Duodenal mucosa (tissue), 2 donors: ENCODE results near the gene AKR7A3.
A peak's percentile ranks its signal among the peaks of the same experiment; 100 is the strongest.
"Not testable (repeated sequence)": the region's sequence is repeated elsewhere in the genome, so short reads cannot be mapped to it uniquely, and the experiment has no call there.

Experiments
- H3K27ac ChIP-seq: one replicate; pipeline ENCODE4 v1.7.0; 2013; ENCODE audit warnings: low read depth, low read length
- H3K27me3 ChIP-seq, 2 donors: one replicate each; pipeline ENCODE4 v1.7.0; 2013; ENCODE audit warnings: low read length in 2 of 2, control low read depth in 1 of 2; ENCODE audit not compliant: insufficient read depth in 2 of 2, control insufficient read depth in 1 of 2
- H3K36me3 ChIP-seq, 2 donors: one replicate each; pipeline ENCODE4 v1.7.0; 2013; ENCODE audit warnings: low read length in 2 of 2, control low read depth in 1 of 2; ENCODE audit not compliant: insufficient read depth in 2 of 2, control insufficient read depth in 1 of 2
- H3K4me1 ChIP-seq, 2 donors: one replicate each; pipeline ENCODE4 v1.7.0; 2013; ENCODE audit warnings: low read length in 2 of 2, control low read depth in 1 of 2; ENCODE audit not compliant: insufficient read depth in 2 of 2, control insufficient read depth in 1 of 2
- H3K4me3 ChIP-seq, 2 donors: one replicate each; pipeline ENCODE4 v1.7.0; 2013; ENCODE audit warnings: low read length in 2 of 2, low read depth in 1 of 2
- H3K9ac ChIP-seq, 2 donors: one replicate each; pipeline ENCODE4 v1.7.0; 2013; ENCODE audit warnings: low read length in 2 of 2, low read depth in 1 of 2
- H3K9me3 ChIP-seq, 2 donors: one replicate each; pipeline ENCODE4 v1.7.0; 2013; ENCODE audit warnings: low read length in 2 of 2, control low read depth in 1 of 2; ENCODE audit not compliant: control insufficient read depth in 1 of 2

AKR7A3 gene

DNA sequence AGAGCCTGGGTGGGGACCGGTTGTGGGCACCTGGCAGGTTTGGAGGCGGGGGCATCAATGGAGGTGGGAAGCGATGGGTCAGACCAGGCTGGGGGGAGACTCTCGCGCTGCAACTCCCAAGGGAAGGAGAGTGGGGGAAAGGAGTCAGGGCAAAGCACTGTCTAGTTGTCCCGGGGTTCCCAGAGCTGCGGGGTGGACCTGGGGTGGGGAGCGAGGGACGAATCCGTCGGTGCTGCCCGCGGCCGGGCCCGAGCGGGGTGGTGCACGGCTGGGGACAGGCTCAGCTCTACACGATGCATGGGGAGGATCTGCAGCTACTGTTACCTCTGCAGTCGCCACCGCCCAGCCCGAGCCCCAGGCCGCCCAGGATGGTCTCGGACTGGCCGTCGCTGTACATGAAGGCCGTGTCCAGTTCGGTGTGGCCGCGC lies 22.9 kb upstream of the AKR7A3 start:
- peaks cover 0 to 19% of the 10 kb centered on the region in 2 donors for H3K36me3 ChIP-seq
- H3K4me3 ChIP-seq: peak overlapping the region; percentile 83 to 89
- peaks cover 37 to 61% of the 10 kb centered on the region in 2 donors for H3K4me1 ChIP-seq
- peak overlapping the region; percentile 65 to 79 for H3K9ac ChIP-seq
- peak overlapping the region; percentile 17 for H3K27ac ChIP-seq
- H3K9me3 ChIP-seq: no peaks in the 10 kb centered on the region
- H3K27me3 ChIP-seq: no peaks in the 10 kb centered on the region

DNA sequence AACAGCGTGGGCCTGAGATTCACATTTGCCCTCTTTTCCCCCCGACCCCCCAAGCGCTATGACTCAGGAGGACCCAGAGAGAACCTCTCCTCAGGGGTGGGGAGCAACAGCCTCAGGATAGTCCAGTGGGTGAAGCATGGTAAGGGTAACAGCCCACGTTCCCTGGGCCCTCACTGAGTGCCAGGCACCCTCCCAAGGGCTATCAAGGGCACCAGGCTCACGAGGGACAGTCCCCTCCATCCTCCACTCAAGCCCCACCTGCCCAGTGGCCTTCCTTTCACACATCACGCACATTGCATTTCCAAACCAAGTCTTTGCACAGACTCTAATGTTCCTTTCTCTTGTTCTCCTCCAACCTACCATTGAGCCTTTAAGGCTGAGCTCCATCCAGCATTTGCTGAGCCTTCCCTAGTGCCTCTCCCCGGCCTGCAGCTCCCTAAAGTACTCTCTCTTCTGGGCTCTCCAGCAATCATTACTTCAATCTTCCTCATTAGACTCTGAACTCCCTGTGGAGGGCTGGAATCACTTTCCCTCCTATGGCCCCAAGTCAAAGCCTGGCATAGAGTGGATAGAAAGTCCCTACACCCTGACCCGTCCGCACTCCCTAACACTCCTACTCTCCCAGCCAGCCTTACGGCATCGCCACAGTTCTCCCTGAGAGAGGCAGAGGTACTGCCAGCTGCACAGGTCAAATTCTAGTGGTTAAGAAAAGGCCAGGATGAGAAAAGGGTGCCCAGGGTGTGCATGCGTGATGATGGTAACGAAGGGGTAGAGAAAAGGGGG lies 22.3 kb upstream of the AKR7A3 start:
- Histone ChIP-seq H3K27ac (no peak overlapping the region), H3K36me3 (peaks cover 3 to 25% of the 10 kb centered on the region in 2 donors), H3K9me3 (no peaks in the 10 kb centered on the region), H3K9ac (peak overlapping the region; percentile 65 to 79), H3K4me3 (peak overlapping the region; percentile 83 to 89), H3K4me1 (peaks cover 37 to 57% of the 10 kb centered on the region in 2 donors), H3K27me3 (no peaks in the 10 kb centered on the region)

DNA sequence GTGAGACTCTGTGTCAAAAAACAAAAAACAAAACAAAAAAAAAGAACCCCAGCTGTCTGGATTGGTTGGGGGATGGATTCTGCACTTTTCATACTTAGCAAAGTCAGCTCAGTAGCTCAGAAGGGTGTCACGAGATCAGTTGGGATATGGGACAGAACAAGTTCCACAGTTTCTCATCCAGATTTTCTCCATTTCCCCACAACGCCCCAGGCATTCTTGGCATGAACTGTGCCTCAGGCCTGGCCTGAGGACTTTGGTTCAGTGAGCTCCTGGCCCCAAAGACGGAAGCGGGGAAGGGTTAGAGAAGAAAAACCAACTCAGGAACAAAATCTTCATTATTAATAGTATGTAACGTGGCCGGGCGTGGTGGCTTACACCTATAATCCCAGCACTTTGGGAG lies 21.5 kb upstream of the AKR7A3 start:
- Histone ChIP-seq H3K27me3 (no peaks in the 10 kb centered on the region), H3K9ac (no peak overlapping the region), H3K36me3 (peaks cover 11 to 33% of the 10 kb centered on the region in 2 donors), H3K27ac (no peak overlapping the region), H3K4me3 (no peak overlapping the region), H3K9me3 (no peaks in the 10 kb centered on the region), H3K4me1 (peaks cover 37 to 51% of the 10 kb centered on the region in 2 donors)

DNA sequence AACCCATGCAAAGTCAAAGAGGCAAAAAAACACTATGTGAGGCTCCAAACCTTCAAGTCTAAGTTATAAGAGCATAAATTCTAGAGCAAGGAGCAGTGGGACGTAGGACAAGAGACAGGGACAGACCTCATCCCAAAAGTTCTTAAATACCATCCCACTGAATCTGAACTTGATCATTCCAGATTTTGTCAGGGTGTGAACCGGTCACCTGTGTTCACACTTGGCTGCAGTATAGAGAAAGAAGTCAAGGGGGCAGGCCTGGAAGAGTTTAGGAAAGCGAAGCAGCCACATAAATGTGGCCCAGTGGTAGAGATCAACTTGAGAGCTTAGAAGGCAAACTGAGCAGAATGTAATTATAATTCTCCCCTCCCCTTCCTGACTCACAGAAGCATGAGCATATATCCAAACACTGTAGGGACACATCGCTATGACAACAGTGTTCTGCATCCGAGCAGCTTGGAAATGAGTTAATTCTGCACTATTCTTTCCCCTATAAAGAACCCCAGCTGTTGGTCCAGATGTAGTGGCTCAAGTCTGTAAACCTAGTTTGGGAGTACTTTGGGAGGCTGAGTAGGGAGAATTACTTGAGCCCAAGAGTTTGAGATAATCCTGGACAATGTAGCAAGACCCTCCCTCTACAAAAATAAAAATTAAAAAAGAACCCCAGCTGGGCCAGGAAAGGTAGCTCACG lies 20.7 kb upstream of the AKR7A3 start:
- Histone ChIP-seq H3K36me3 (peaks cover 17 to 41% of the 10 kb centered on the region in 2 donors), H3K27ac (no peak overlapping the region), H3K9ac (no peak overlapping the region), H3K27me3 (no peaks in the 10 kb centered on the region), H3K4me1 (peaks cover 37 to 51% of the 10 kb centered on the region in 2 donors), H3K4me3 (peak overlapping the region in 1 of 2 donors; percentile 1), H3K9me3 (no peaks in the 10 kb centered on the region)

DNA sequence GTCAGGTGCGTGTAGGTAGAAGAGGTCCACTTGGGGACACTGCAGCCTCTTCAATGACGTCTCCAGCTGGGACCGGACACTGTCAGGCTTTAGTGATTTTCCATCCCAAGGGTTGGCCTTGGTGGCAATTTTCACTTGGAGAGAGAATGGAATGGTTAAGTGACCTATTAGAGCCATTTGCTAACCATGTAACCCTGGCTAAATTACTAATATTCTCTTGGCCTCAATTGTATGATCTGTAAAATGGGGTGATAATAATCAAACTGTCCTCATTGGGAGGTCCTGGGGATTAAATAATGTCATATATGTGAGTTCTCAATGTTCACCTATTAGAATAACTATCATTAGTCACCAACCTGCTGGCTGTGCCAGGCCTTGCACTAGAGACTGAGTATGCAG lies 19.9 kb upstream of the AKR7A3 start:
- H3K27ac ChIP-seq: no peak overlapping the region
- no peak overlapping the region for H3K4me3 ChIP-seq
- H3K36me3 ChIP-seq: peaks cover 21 to 49% of the 10 kb centered on the region in 2 donors
- no peak overlapping the region for H3K9ac ChIP-seq
- H3K9me3 ChIP-seq: no peaks in the 10 kb centered on the region
- peaks cover 33 to 45% of the 10 kb centered on the region in 2 donors for H3K4me1 ChIP-seq
- H3K27me3 ChIP-seq: no peaks in the 10 kb centered on the region

DNA sequence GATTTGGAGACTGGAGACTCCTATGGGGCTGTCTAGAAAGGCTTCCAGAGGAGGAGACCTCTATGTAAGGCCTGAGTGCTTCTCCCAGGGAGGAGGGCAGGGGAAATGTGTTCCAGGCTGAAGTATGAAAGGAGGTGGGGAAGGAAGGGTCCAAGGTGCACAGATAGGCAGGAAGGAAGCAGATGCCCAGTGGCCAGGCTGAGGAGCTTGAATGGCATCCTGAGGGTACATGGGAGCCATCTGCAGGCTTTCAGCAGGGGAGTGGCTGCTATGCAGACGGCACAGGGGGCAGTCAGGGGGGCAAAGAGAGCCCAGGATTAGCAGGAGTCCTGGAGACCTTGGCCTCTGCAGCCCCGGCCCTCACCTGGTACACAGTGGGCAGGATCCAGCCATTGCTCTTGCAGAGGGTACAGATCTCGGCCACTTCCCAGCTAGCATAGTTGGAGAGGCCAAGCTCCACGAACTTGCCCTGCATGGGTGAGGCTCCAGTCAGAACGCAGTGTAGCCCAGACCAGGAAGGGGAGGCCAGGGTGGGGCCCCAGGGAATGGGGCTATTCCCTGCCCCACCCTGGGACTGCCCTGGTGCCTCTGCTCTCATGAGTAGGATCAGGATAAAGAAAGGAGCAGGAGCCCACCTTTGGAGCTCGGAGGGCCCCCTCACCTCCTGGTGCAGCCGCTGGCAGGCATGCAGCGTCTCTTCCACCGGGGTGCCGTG lies 19.4 kb upstream of the AKR7A3 start:
- Histone ChIP-seq H3K27ac (no peak overlapping the region), H3K36me3 (peaks cover 25 to 54% of the 10 kb centered on the region in 2 donors), H3K27me3 (no peaks in the 10 kb centered on the region), H3K4me1 (peaks cover 27 to 39% of the 10 kb centered on the region in 2 donors), H3K4me3 (peak overlapping the region in 1 of 2 donors; percentile 13), H3K9me3 (no peaks in the 10 kb centered on the region), H3K9ac (peak overlapping the region in 1 of 2 donors; percentile 48)

DNA sequence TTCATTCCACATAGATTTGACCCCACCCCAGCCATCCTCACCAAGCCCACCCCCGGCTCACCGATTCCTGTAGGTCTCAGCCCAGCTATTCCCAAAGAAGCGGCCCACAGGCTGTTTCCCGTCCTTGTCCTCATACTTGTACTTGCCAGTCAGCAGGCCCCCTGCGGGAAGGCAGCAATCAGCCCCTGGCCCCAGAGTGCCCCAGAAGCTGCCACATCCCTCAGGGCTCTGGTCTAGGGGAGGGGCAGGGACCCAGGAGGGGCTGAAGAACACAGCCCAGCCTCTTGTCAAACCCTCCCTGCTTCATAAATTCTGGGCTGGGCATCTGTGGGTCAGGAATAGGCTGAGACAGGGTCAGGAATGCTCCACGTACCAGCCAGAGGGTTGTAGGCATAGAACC lies 18.4 kb upstream of the AKR7A3 start:
- Histone ChIP-seq H3K36me3 (peaks cover 25 to 60% of the 10 kb centered on the region in 2 donors), H3K4me3 (no peak overlapping the region), H3K9ac (no peak overlapping the region), H3K27me3 (no peaks in the 10 kb centered on the region), H3K27ac (no peak overlapping the region), H3K9me3 (no peaks in the 10 kb centered on the region), H3K4me1 (peaks cover 24 to 35% of the 10 kb centered on the region in 2 donors)

DNA sequence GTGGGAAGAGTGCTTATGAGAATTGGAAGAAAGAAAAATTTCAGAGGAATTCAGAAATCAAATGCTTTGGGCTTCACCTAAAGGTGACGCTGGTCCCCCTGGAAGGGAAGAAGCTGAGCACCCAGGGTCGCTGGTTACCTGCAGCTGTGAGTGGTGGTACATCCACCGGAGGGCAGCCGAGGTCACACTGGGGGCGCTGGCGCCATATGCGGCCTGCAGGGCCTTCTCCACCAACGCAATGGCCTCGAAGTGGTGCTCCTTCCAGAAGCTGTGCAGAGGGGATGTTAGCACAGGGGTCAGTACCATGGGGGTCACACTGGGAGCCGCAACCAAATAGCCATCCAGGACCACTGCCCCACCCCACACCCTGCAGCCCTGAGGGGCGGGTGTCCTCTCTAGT lies 17.3 kb upstream of the AKR7A3 start:
- Histone ChIP-seq H3K9me3 (no peaks in the 10 kb centered on the region), H3K9ac (no peak overlapping the region), H3K4me3 (no peak overlapping the region), H3K4me1 (peaks cover 20 to 29% of the 10 kb centered on the region in 2 donors), H3K36me3 (peaks cover 25 to 63% of the 10 kb centered on the region in 2 donors), H3K27me3 (no peaks in the 10 kb centered on the region), H3K27ac (no peak overlapping the region)

DNA sequence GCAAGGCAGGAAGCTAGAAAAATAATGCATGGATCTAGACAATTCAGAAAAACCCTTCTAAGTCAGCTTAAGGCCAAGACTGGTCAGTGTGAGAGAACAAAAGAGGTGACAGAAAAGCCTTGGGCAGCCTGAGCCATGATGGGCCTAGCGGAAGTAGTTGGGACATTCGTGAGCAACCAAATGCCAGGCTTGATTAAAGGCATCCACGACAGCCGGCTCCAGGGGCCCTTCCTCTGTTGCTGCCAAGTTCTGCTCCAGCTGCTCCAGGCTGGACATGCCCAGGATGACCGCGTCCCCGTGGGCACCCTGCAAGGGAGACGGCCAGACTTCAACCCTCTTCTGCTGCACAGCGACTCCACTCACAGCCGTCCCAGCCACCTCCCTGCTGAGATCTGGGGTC lies 15.5 kb upstream of the AKR7A3 start:
- not testable (repeated sequence) for H3K4me3 ChIP-seq
- peaks cover 29 to 68% of the 10 kb centered on the region in 2 donors for H3K36me3 ChIP-seq

DNA sequence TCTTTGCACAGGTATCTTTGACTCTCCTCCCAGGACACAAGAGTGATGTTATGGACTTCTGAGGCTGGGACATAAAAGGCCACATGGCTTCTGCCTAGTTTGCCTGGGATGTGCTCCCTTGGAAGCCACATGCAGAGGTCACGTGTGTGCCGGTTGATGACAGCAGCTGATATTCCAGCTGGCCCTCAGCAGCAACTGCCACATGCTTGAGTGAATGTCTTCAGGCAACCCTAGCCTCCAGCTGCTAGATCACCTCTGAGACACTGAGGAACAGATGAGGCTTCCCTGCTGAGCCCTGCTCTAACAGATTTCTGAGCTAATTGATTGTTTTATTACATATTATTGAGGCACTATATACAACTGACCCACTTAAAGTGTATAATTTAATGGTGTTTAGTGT lies 11.6 kb upstream of the AKR7A3 start:
- Histone ChIP-seq H3K4me1 (no peaks in the 10 kb centered on the region), H3K36me3 (peaks cover 19 to 38% of the 10 kb centered on the region in 2 donors)

More for the DNA sequence above, 15.5 kb upstream of the AKR7A3 start:
- peaks cover 16 to 20% of the 10 kb centered on the region in 2 donors for H3K4me1 ChIP-seq
- H3K27me3 ChIP-seq, H3K9ac ChIP-seq, H3K27ac ChIP-seq, H3K9me3 ChIP-seq: not testable (repeated sequence)

More for the DNA sequence above, 11.6 kb upstream of the AKR7A3 start:
- H3K4me3 ChIP-seq: no peak overlapping the region
- no peaks in the 10 kb centered on the region for H3K27me3 ChIP-seq
- no peak overlapping the region for H3K9ac ChIP-seq
- H3K9me3 ChIP-seq: peaks cover 2 to 5% of the 10 kb centered on the region in 2 donors
- no peak overlapping the region for H3K27ac ChIP-seq
